ENCODE results near the gene RNPS1.

The RNPS1 gene

GRCh38 chr16:2213817-2214718, 53.9 kb downstream of the RNPS1 start:
- DNase-seq (ENCODE audit: low read depth) = no peak

- DNase-seq (ENCODE audit: low read depth) = no peak
These were observed 55.3 kb downstream of the RNPS1 start for GRCh38 chr16:2212362-2213324.

- DNase-seq (ENCODE audit: low read depth) = no peak
These were observed 56.0 kb downstream of the RNPS1 start for GRCh38 chr16:2211923-2212347.

- no peak for DNase-seq (ENCODE audit: low read depth)
These were observed 57.2 kb downstream of the RNPS1 start, which contains the start of gene BRICD5 for GRCh38 chr16:2210386-2211365. Gene BRICD5, minus strand, starts transcription at chr16:2210863. Its CDS starts 30 bp downstream, at chr16:2210833.

- no peak for DNase-seq (ENCODE audit: low read depth)
These were observed 58.0 kb downstream of the RNPS1 start for GRCh38 chr16:2210009-2210332.

- DNase-seq (ENCODE audit: low read depth) = no peak
These were observed 58.5 kb downstream of the RNPS1 start for GRCh38 chr16:2209258-2210008.

GRCh38 chr16:2208772-2209171, 59.2 kb downstream of the RNPS1 start:
- no peak for DNase-seq (ENCODE audit: low read depth)

- no peak for DNase-seq (ENCODE audit: low read depth)
These were observed 59.6 kb downstream of the RNPS1 start for GRCh38 chr16:2208308-2208707.

- no peak for DNase-seq (ENCODE audit: low read depth)
These were observed 60.1 kb downstream of the RNPS1 start for GRCh38 chr16:2207872-2208271.

- DNase-seq (ENCODE audit: low read depth) = no peak
These were observed 61.0 kb downstream of the RNPS1 start for GRCh38 chr16:2206780-2207433.

GRCh38 chr16:2206420-2206779, 61.5 kb downstream of the RNPS1 start:
- no peak for DNase-seq (ENCODE audit: low read depth)

GRCh38 chr16:2205967-2206313, 62.0 kb downstream of the RNPS1 start:
- DNase-seq (ENCODE audit: low read depth) = no peak

- peak; percentile 87 for DNase-seq (ENCODE audit: low read depth)
These were observed 62.6 kb downstream of the RNPS1 start, which contains the start of gene MLST8 for GRCh38 chr16:2205104-2205966. Gene MLST8, plus strand, starts transcription at chr16:2205454. Its CDS starts 632 bp downstream, at chr16:2206086.

GRCh38 chr16:2204416-2205103, 63.4 kb downstream of the RNPS1 start:
- no peak for DNase-seq (ENCODE audit: low read depth)
